GM15510 (cell line): Measurements from ENCODE around the gene NUP210L.

ENCODE experiments used
- POLR2A ChIP-seq: IDR thresholded peaks from 3 replicates; pipeline ENCODE4 v1.6.1; 2011; ENCODE audit warnings: borderline replicate concordance; ENCODE audit not compliant: insufficient read length; ENCODE audit errors: extremely low read depth

Gene NUP210L

DNA sequence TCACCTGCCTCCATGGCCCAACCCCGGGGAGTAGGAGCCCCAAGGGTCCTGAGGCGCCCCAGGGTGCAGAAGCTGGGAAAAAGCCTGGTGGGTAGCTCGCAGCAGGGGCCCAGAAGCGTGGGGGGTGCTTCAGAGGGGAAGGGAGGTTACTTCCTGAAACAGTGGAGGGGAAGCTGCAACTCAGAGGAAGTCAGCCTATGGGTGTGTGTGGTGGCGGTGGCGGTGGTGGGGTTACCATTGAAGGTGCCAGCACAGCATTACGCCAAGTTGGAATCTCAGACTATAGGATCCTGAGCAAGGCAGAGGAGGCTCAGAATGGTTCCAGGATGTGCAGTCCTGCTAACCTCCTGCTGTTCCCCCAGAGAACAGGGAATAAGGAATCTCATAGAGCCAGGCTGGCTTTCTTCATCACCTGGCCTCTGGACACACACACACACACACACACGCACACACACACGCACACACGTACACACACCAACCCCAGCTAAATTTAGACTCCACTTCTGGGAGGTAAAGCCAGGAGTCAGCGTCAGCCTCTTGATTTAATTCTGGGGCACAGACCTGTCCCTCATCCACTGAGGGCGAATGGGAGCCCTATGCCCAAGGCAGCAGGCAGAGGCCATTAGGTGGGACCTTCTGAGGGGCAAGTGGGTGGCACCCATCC is 209.6 kb downstream of the NUP210L start:
- peak; percentile 65 for TF ChIP-seq POLR2A

DNA sequence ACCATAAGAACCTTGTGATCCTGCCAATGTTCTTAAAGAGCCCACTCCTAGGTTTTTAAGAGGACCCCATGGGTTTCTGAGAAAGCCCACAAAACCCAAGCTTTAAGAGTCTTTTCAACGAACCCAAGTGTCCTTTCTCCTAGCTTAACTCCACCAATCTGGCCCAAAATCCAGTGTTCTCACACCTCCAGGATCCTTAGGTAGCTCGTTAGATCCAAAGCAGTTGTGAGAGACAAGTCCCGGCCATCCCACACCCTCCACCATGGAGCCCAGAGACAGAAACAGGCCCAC is 210.1 kb downstream of the NUP210L start:
- no peak for TF ChIP-seq POLR2A

DNA sequence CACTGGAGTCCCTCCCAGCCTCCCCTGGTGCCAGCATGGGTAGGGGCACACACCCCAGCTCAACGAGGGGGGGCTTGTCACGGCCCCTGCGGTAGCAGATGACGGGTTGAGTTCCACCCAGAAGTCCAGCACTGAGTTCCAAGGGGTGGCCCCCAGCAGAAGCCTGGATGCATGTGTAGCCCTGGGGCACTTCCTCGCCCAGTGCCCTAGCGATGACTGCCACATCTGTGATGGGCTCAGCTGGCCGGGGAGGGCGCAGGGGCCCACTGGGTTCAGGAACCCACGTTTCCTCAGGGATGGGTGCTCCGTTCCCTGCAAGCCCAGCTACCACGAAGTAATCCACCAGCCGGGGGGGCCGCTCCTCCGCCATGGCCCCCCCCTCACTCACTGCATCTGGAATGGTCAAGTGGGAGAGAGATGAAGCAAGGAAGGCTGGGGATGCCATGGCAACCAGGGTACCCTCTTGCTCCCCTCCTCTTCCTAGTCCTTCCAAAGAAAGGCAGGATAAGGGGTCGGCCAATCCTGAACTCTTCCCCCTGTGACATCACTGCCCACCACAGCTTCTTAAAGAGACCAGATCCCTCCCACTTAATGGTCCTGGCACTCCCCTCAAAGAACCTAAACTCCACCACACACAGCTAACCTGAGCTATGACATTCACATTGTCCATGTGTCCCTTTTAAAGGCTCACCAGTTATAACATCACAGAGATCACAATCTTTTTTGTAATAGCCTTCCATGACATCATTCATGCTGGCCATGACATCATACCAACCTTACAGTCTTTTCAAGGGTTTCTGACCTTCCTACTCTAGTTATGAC is 210.7 kb downstream of the NUP210L start:
- no peak for TF ChIP-seq POLR2A

DNA sequence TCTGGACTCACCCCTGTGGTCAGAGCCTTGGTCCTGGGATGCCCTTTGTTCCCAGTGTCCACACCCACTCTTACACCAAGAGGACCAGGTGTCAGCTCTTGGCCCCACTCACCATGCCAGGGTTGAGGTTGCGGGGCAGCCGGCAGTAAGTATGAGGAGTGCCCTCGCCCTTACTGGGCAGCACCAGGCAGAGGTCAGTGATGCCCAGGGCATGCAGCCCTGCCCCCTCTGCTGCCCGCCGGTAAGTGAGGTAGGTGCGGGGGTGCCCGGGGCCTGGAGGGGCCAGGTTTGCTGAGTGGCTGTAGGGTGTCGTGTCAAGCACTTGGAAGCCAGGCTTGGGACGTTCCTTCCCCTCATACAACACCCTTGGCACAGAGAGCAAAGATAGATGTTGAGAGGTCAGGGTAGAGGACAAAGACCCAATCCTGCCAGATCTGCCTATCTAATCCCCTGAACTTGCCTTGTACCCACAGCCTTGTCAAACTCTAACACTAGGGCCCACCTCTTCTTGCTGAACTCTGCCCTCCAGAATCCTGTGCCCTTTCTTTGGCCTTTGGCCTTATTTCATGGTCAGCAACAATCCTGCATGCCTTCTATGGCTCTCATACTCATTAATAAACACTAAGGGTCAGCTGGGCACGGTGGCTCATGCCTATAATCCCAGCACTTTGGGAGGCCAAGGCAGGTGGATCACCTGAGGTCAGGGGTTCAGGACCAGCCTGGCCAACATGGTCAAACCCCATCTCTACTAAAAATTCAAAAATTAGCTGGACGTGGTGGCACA is 211.9 kb downstream of the NUP210L start:
- TF ChIP-seq POLR2A, result no peak
